H9 (cell line): ENCODE data around the gene PLXND1. TPM values are rescaled to one million over a fixed set of nuclear protein-coding genes. Genes with fewer than 3 reads are reported as not detected.

ENCODE experiments used
- DNase-seq: peaks from one replicate; pipeline ENCODE4 v3.0.0-alpha.2; 2017
- H2AFZ ChIP-seq: one replicate; pipeline ENCODE4 v1.6.1; 2013; ENCODE audit warnings: mild to moderate bottlenecking, low read length, control low read depth, moderate library complexity
- H2AK5ac ChIP-seq: 2 replicates; pipeline ENCODE4 v1.6.1; 2013; ENCODE audit warnings: low read length, control low read depth, mixed read lengths; ENCODE audit not compliant: insufficient read length
- H2BK120ac ChIP-seq: one replicate; pipeline ENCODE4 v1.6.1; 2013; ENCODE audit warnings: low read depth, mild to moderate bottlenecking, low read length, control low read depth, inconsistent platforms; ENCODE audit not compliant: poor library complexity, severe bottlenecking
- H2BK12ac ChIP-seq: 2 replicates; pipeline ENCODE4 v1.6.1; 2013; ENCODE audit warnings: low read length, control low read depth, mixed read lengths, low read depth; ENCODE audit not compliant: insufficient read length
- H2BK15ac ChIP-seq: 2 replicates; pipeline ENCODE4 v1.6.1; 2013; ENCODE audit warnings: low read depth, low read length, control low read depth
- H2BK20ac ChIP-seq: one replicate; pipeline ENCODE4 v1.6.1; 2013; ENCODE audit warnings: low read depth, mild to moderate bottlenecking, low read length, control low read depth, inconsistent platforms; ENCODE audit not compliant: poor library complexity, severe bottlenecking
- H2BK5ac ChIP-seq: 2 replicates; pipeline ENCODE4 v1.6.1; 2013; ENCODE audit warnings: low read length, control low read depth, mixed read lengths; ENCODE audit not compliant: insufficient read length
- H3K14ac ChIP-seq: 2 replicates; pipeline ENCODE4 v1.6.1; 2013; ENCODE audit warnings: low read length, control low read depth; ENCODE audit not compliant: insufficient read depth
- H3K18ac ChIP-seq: 2 replicates; pipeline ENCODE4 v1.6.1; 2013; ENCODE audit warnings: low read depth, mild to moderate bottlenecking, mixed read lengths, low read length, control low read depth; ENCODE audit not compliant: insufficient read length
- H3K23ac ChIP-seq: 2 replicates; pipeline ENCODE4 v1.6.1; 2013; ENCODE audit warnings: low read length, control low read depth, mixed read lengths, low read depth; ENCODE audit not compliant: insufficient read length
- H3K23me2 ChIP-seq: 2 replicates; pipeline ENCODE4 v1.6.1; 2013; ENCODE audit warnings: low read depth, mild to moderate bottlenecking, mixed read lengths, low read length, control low read depth; ENCODE audit not compliant: insufficient read length, poor library complexity, severe bottlenecking
- H3K27ac ChIP-seq: 2 replicates; pipeline ENCODE4 v1.5.1; 2013; ENCODE audit warnings: low read length, control low read depth, mixed read lengths, low read depth; ENCODE audit not compliant: insufficient read length
- H3K27me3 ChIP-seq: 2 replicates; pipeline ENCODE4 v1.6.1; 2013; ENCODE audit warnings: low read length, control low read depth, inconsistent platforms; ENCODE audit not compliant: insufficient read depth
- H3K4ac ChIP-seq: 2 replicates; pipeline ENCODE4 v1.6.1; 2013; ENCODE audit warnings: low read depth, mild to moderate bottlenecking, control low read depth, inconsistent platforms, low read length, moderate library complexity
- H3K4me1 ChIP-seq: 2 replicates; pipeline ENCODE4 v1.6.1; 2013; ENCODE audit warnings: low read length, control low read depth, inconsistent platforms; ENCODE audit not compliant: insufficient read depth
- H3K4me2 ChIP-seq: 2 replicates; pipeline ENCODE4 v1.6.1; 2013; ENCODE audit warnings: low read length, control low read depth, mixed read lengths; ENCODE audit not compliant: insufficient read length, insufficient read depth
- H3K56ac ChIP-seq: 2 replicates; pipeline ENCODE4 v1.6.1; 2013; ENCODE audit warnings: low read depth, mild to moderate bottlenecking, mixed read lengths, low read length, control low read depth; ENCODE audit not compliant: insufficient read length
- H3K79me1 ChIP-seq: 2 replicates; pipeline ENCODE4 v1.6.1; 2013; ENCODE audit warnings: low read depth, mild to moderate bottlenecking, moderate library complexity, low read length, control low read depth, inconsistent platforms; ENCODE audit not compliant: insufficient read depth, poor library complexity, severe bottlenecking
- H3K79me2 ChIP-seq: 2 replicates; pipeline ENCODE4 v1.6.1; 2013; ENCODE audit warnings: low read length, control low read depth, inconsistent platforms; ENCODE audit not compliant: insufficient read depth
- H3K9ac ChIP-seq: 2 replicates; pipeline ENCODE4 v1.6.1; 2013; ENCODE audit warnings: low read length, control low read depth, mixed read lengths; ENCODE audit not compliant: insufficient read length; ENCODE audit errors: extremely low read depth
- H3K9me3 ChIP-seq: one replicate; pipeline ENCODE4 v1.6.1; 2013; ENCODE audit warnings: low read depth, low read length, inconsistent platforms; ENCODE audit not compliant: control insufficient read depth
- H3T11ph ChIP-seq: one replicate; pipeline ENCODE4 v1.6.1; 2013; ENCODE audit warnings: mild to moderate bottlenecking, low read length, control low read depth, inconsistent platforms
- H4K20me1 ChIP-seq: one replicate; pipeline ENCODE4 v1.6.1; 2013; ENCODE audit not compliant: control insufficient read depth, insufficient read length, insufficient read depth
- H4K5ac ChIP-seq: 2 replicates; pipeline ENCODE4 v1.6.1; 2013; ENCODE audit warnings: low read depth, mild to moderate bottlenecking, mixed read lengths, low read length, control low read depth; ENCODE audit not compliant: insufficient read length
- H4K8ac ChIP-seq: replicated peaks from 2 replicates; pipeline ENCODE4 v1.6.1; 2013; ENCODE audit warnings: low read length, control low read depth, mixed read lengths, low read depth; ENCODE audit not compliant: insufficient read length
- H4K91ac ChIP-seq: 2 replicates; pipeline ENCODE4 v1.6.1; 2013; ENCODE audit warnings: low read depth, mild to moderate bottlenecking, moderate library complexity, mixed read lengths, low read length, control low read depth; ENCODE audit not compliant: insufficient read length
- H3K27ac Mint-ChIP-seq, 3 experiments: 2 replicates in 2 of 3; 3 replicates in 1 of 3; pipeline ENCODE4 v1.8.0; 2020 to 2021; ENCODE audit warnings: mixed read lengths in 3 of 3, mild to moderate bottlenecking in 1 of 3, moderate library complexity in 1 of 3
- H3K27me3 Mint-ChIP-seq: 2 replicates; pipeline ENCODE4 v1.8.0; 2021; ENCODE audit warnings: low read depth, mild to moderate bottlenecking, moderate library complexity, mixed read lengths
- H3K36me3 Mint-ChIP-seq, 3 experiments: 2 replicates in 2 of 3; 3 replicates in 1 of 3; pipeline ENCODE4 v1.8.0; 2020 to 2021; ENCODE audit warnings: low read depth in 3 of 3, mixed read lengths in 3 of 3; ENCODE audit not compliant: insufficient read depth in 1 of 3
- H3K4me1 Mint-ChIP-seq, 2 experiments: 2 replicates each; pipeline ENCODE4 v1.8.0; 2020; ENCODE audit warnings: mixed read lengths in 2 of 2
- H3K4me3 Mint-ChIP-seq, 2 experiments: 2 replicates in 1 of 2; 3 replicates in 1 of 2; pipeline ENCODE4 v1.8.0; 2020 to 2021; ENCODE audit warnings: mild to moderate bottlenecking in 2 of 2, mixed read lengths in 2 of 2, moderate library complexity in 1 of 2
- H3K9me3 Mint-ChIP-seq, 2 experiments: 2 replicates in 1 of 2; 3 replicates in 1 of 2; pipeline ENCODE4 v1.8.0; 2020; ENCODE audit warnings: mild to moderate bottlenecking in 2 of 2, mixed read lengths in 2 of 2, moderate library complexity in 1 of 2
- CTCF ChIP-seq: fragments of 200-600 bp; sonication (generic); conservative IDR thresholded peaks from 3 replicates; pipeline ENCODE4 v1.8.0; 2021; ENCODE audit warnings: antibody characterized with exemption, mild to moderate bottlenecking
- WGBS: extraction: QIAGEN DNeasy Blood & Tissue Kit; methylation state at CpG from one replicate; pipeline ENCODE4 v1.1.7; 2013; ENCODE audit warnings: missing lambda C conversion rate, low lambda C conversion rate, mixed read lengths; ENCODE audit not compliant: insufficient read length; ENCODE audit errors: extremely low coverage; 5-methylcytosine and 5-hydroxymethylcytosine counted together
- total RNA-seq: library from RNA; stranded (reverse); gene quantifications from 2 replicates; pipeline ENCODE4 v1.2.1, GENCODE V29; 2021

PLXND1 gene
- total RNA-seq, 1 experiment from 2014 or later: 50.9 TPM

DNA sequence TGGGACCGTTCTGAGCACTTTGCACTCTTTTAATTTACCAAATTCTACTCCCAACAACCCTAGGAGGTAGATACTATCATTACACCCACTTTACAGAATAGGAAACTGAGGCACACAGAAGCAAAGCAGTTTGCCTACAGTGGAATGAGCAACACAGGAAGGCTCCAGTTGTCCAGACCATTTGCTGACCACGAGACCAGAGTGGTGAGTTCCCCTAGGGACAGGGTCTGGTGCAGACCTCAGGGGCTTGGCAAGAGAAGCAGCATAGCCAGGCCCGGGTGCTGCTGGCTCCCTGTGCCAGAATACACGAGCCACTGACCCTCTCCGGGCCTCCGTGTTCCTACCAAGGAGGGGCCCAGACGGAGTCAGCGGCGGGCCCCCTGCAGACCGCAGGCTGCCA lies 26.5 kb downstream of the PLXND1 start:
- Histone ChIP-seq H3K9me3 (no peaks in the 10 kb centered on the region), H2AFZ (no peak overlapping the region), H3K56ac (no peak overlapping the region), H3K9ac (no peak overlapping the region), H3K23me2 (no peaks in the 10 kb centered on the region), H3K79me2 (no peaks in the 10 kb centered on the region), H2BK120ac (no peak overlapping the region), H2BK12ac (no peak overlapping the region), H2BK20ac (no peak overlapping the region), H2BK15ac (no peak overlapping the region), H4K91ac (no peak overlapping the region), H3K27ac (no peak overlapping the region), H3K4me2 (no peak overlapping the region), H2AK5ac (no peak overlapping the region), H3K4ac (no peak overlapping the region), H4K5ac (no peak overlapping the region), H3T11ph (no peak overlapping the region), H4K20me1 (no peaks in the 10 kb centered on the region), H3K4me1 (no peaks in the 10 kb centered on the region), H4K8ac (no peak overlapping the region), H2BK5ac (no peak overlapping the region), H3K18ac (no peak overlapping the region), H3K27me3 (no peaks in the 10 kb centered on the region), H3K23ac (no peak overlapping the region), H3K14ac (no peak overlapping the region), H3K79me1 (no peaks in the 10 kb centered on the region)
- WGBS: no CpG with 5 or more reads among the region's 10 CpGs
- TF ChIP-seq CTCF: no peak
- Mint-ChIP-seq H3K27ac (no peak overlapping the region; a peak in 1 of 7 replicates), H3K9me3 (no peaks in the 10 kb centered on the region), H3K36me3 (peaks cover 0 to 4% (median 0%) of the 10 kb centered on the region in 3 experiments; a peak in 3 of 7 replicates), H3K27me3 (no peaks in the 10 kb centered on the region), H3K4me1 (peaks cover 11 to 12% of the 10 kb centered on the region in 2 experiments), H3K4me3 (no peak overlapping the region)
- no peak for DNase-seq
